H1 (cell line): ENCODE results near the gene DDX50. TPM values are rescaled to one million over a fixed set of nuclear protein-coding genes. Genes with fewer than 3 reads are reported as not detected.

ENCODE experiments used
- ASH2L ChIP-seq: fragments of 200-600, 300-600 bp; sonication (generic); IDR thresholded peaks from one replicate; pipeline ENCODE4 v1.7.1; 2017; ENCODE audit warnings: low read length
- ATF2 ChIP-seq: IDR thresholded peaks from 2 replicates; pipeline ENCODE4 v1.6.1; 2012; ENCODE audit warnings: low read length, inconsistent platforms
- ATF3 ChIP-seq: IDR thresholded peaks from 2 replicates; pipeline ENCODE4 v1.6.1; 2011; ENCODE audit warnings: low read depth, mild to moderate bottlenecking, low read length; ENCODE audit not compliant: insufficient read depth
- CHD2 ChIP-seq: IDR thresholded peaks from 2 replicates; pipeline ENCODE4 v1.6.1; 2012; ENCODE audit warnings: low read length, improper control_type of control experiment
- CHD7 ChIP-seq: fragments of 300-600 bp; sonication (generic); IDR thresholded peaks from 2 replicates; pipeline ENCODE4 v1.7.1; 2012; ENCODE audit warnings: low read length, moderate library complexity, mild to moderate bottlenecking, inconsistent platforms; ENCODE audit not compliant: insufficient replicate concordance
- FOSL1 ChIP-seq: IDR thresholded peaks from 2 replicates; pipeline ENCODE4 v1.6.1; 2011; ENCODE audit warnings: mild to moderate bottlenecking, low read depth, low read length, moderate library complexity; ENCODE audit not compliant: insufficient read depth
- JUND ChIP-seq: IDR thresholded peaks from 2 replicates; pipeline ENCODE4 v1.6.1; 2011; ENCODE audit warnings: mild to moderate bottlenecking, improper control_type of control experiment, low read length
- RFX5 ChIP-seq: IDR thresholded peaks from 2 replicates; pipeline ENCODE4 v1.6.1; 2011; ENCODE audit warnings: low read depth, low read length, improper control_type of control experiment, borderline replicate concordance
- polyA plus RNA-seq, 7 experiments: library from polyadenylated mRNA; depleted of rRNA in 3 of 7; stranded (reverse) in 5 of 7; unstranded in 2 of 7; fragments of >200 nt in 5 of 7; fragments of 200-250 nt in 2 of 7; gene quantifications; 1 replicate in 5 of 7; 2 replicates in 1 of 7; 4 replicates in 1 of 7; pipeline versions ENCODE4 v1.2.1 to v1.2.3, GENCODE V29; 2011 to 2013; ENCODE audit warnings: missing spikeins in 2 of 7, mixed read lengths in 2 of 7
- total RNA-seq: library from RNA; stranded (reverse); fragmentation: NEBNext Ultra II Directional; extraction: Animal tissue kit (Norgen Biotek cat#: 25700); gene quantifications from 2 replicates; pipeline ENCODE4 v1.2.1, GENCODE V29; 2021

The DDX50 gene
- total and polyA plus RNA-seq, 2 of the 8 experiments (the other 6 are each of a cell fraction or from before 2014, with no cell fraction given), result 20.0 to 36.5 TPM

- TF ChIP-seq CHD7, result no peak
- TF ChIP-seq ATF3, result no peak
- no peak for TF ChIP-seq RFX5
- TF ChIP-seq CHD2, result no peak
- TF ChIP-seq JUND, result no peak
- TF ChIP-seq ATF2, result no peak
- no peak for TF ChIP-seq FOSL1
- TF ChIP-seq ASH2L, result no peak
These were observed 36.5 kb upstream of the DDX50 start (continued) for GRCh38 chr10:68864611-68865010.
